H9 (cell line): Measurements from ENCODE around the gene C11orf21. TPM values are rescaled to one million over a fixed set of nuclear protein-coding genes. Genes with fewer than 3 reads are reported as not detected.

ENCODE experiments used
- DNase-seq: peaks from one replicate; pipeline ENCODE4 v3.0.0-alpha.2; 2017
- H2AFZ ChIP-seq: one replicate; pipeline ENCODE4 v1.6.1; 2013; ENCODE audit warnings: mild to moderate bottlenecking, low read length, control low read depth, moderate library complexity
- H2AK5ac ChIP-seq: 2 replicates; pipeline ENCODE4 v1.6.1; 2013; ENCODE audit warnings: low read length, control low read depth, mixed read lengths; ENCODE audit not compliant: insufficient read length
- H2BK120ac ChIP-seq: one replicate; pipeline ENCODE4 v1.6.1; 2013; ENCODE audit warnings: low read depth, mild to moderate bottlenecking, low read length, control low read depth, inconsistent platforms; ENCODE audit not compliant: poor library complexity, severe bottlenecking
- H2BK12ac ChIP-seq: 2 replicates; pipeline ENCODE4 v1.6.1; 2013; ENCODE audit warnings: low read length, control low read depth, mixed read lengths, low read depth; ENCODE audit not compliant: insufficient read length
- H2BK15ac ChIP-seq: 2 replicates; pipeline ENCODE4 v1.6.1; 2013; ENCODE audit warnings: low read depth, low read length, control low read depth
- H2BK20ac ChIP-seq: one replicate; pipeline ENCODE4 v1.6.1; 2013; ENCODE audit warnings: low read depth, mild to moderate bottlenecking, low read length, control low read depth, inconsistent platforms; ENCODE audit not compliant: poor library complexity, severe bottlenecking
- H2BK5ac ChIP-seq: 2 replicates; pipeline ENCODE4 v1.6.1; 2013; ENCODE audit warnings: low read length, control low read depth, mixed read lengths; ENCODE audit not compliant: insufficient read length
- H3K14ac ChIP-seq: 2 replicates; pipeline ENCODE4 v1.6.1; 2013; ENCODE audit warnings: low read length, control low read depth; ENCODE audit not compliant: insufficient read depth
- H3K18ac ChIP-seq: 2 replicates; pipeline ENCODE4 v1.6.1; 2013; ENCODE audit warnings: low read depth, mild to moderate bottlenecking, mixed read lengths, low read length, control low read depth; ENCODE audit not compliant: insufficient read length
- H3K23ac ChIP-seq: 2 replicates; pipeline ENCODE4 v1.6.1; 2013; ENCODE audit warnings: low read length, control low read depth, mixed read lengths, low read depth; ENCODE audit not compliant: insufficient read length
- H3K23me2 ChIP-seq: 2 replicates; pipeline ENCODE4 v1.6.1; 2013; ENCODE audit warnings: low read depth, mild to moderate bottlenecking, mixed read lengths, low read length, control low read depth; ENCODE audit not compliant: insufficient read length, poor library complexity, severe bottlenecking
- H3K27ac ChIP-seq: 2 replicates; pipeline ENCODE4 v1.5.1; 2013; ENCODE audit warnings: low read length, control low read depth, mixed read lengths, low read depth; ENCODE audit not compliant: insufficient read length
- H3K27me3 ChIP-seq: 2 replicates; pipeline ENCODE4 v1.6.1; 2013; ENCODE audit warnings: low read length, control low read depth, inconsistent platforms; ENCODE audit not compliant: insufficient read depth
- H3K4ac ChIP-seq: 2 replicates; pipeline ENCODE4 v1.6.1; 2013; ENCODE audit warnings: low read depth, mild to moderate bottlenecking, control low read depth, inconsistent platforms, low read length, moderate library complexity
- H3K4me1 ChIP-seq: 2 replicates; pipeline ENCODE4 v1.6.1; 2013; ENCODE audit warnings: low read length, control low read depth, inconsistent platforms; ENCODE audit not compliant: insufficient read depth
- H3K4me2 ChIP-seq: 2 replicates; pipeline ENCODE4 v1.6.1; 2013; ENCODE audit warnings: low read length, control low read depth, mixed read lengths; ENCODE audit not compliant: insufficient read length, insufficient read depth
- H3K56ac ChIP-seq: 2 replicates; pipeline ENCODE4 v1.6.1; 2013; ENCODE audit warnings: low read depth, mild to moderate bottlenecking, mixed read lengths, low read length, control low read depth; ENCODE audit not compliant: insufficient read length
- H3K79me1 ChIP-seq: 2 replicates; pipeline ENCODE4 v1.6.1; 2013; ENCODE audit warnings: low read depth, mild to moderate bottlenecking, moderate library complexity, low read length, control low read depth, inconsistent platforms; ENCODE audit not compliant: insufficient read depth, poor library complexity, severe bottlenecking
- H3K79me2 ChIP-seq: 2 replicates; pipeline ENCODE4 v1.6.1; 2013; ENCODE audit warnings: low read length, control low read depth, inconsistent platforms; ENCODE audit not compliant: insufficient read depth
- H3K9ac ChIP-seq: 2 replicates; pipeline ENCODE4 v1.6.1; 2013; ENCODE audit warnings: low read length, control low read depth, mixed read lengths; ENCODE audit not compliant: insufficient read length; ENCODE audit errors: extremely low read depth
- H3K9me3 ChIP-seq: one replicate; pipeline ENCODE4 v1.6.1; 2013; ENCODE audit warnings: low read depth, low read length, inconsistent platforms; ENCODE audit not compliant: control insufficient read depth
- H3T11ph ChIP-seq: one replicate; pipeline ENCODE4 v1.6.1; 2013; ENCODE audit warnings: mild to moderate bottlenecking, low read length, control low read depth, inconsistent platforms
- H4K20me1 ChIP-seq: one replicate; pipeline ENCODE4 v1.6.1; 2013; ENCODE audit not compliant: control insufficient read depth, insufficient read length, insufficient read depth
- H4K5ac ChIP-seq: 2 replicates; pipeline ENCODE4 v1.6.1; 2013; ENCODE audit warnings: low read depth, mild to moderate bottlenecking, mixed read lengths, low read length, control low read depth; ENCODE audit not compliant: insufficient read length
- H4K8ac ChIP-seq: replicated peaks from 2 replicates; pipeline ENCODE4 v1.6.1; 2013; ENCODE audit warnings: low read length, control low read depth, mixed read lengths, low read depth; ENCODE audit not compliant: insufficient read length
- H4K91ac ChIP-seq: 2 replicates; pipeline ENCODE4 v1.6.1; 2013; ENCODE audit warnings: low read depth, mild to moderate bottlenecking, moderate library complexity, mixed read lengths, low read length, control low read depth; ENCODE audit not compliant: insufficient read length
- H3K27ac Mint-ChIP-seq, 3 experiments: 2 replicates in 2 of 3; 3 replicates in 1 of 3; pipeline ENCODE4 v1.8.0; 2020 to 2021; ENCODE audit warnings: mixed read lengths in 3 of 3, mild to moderate bottlenecking in 1 of 3, moderate library complexity in 1 of 3
- H3K27me3 Mint-ChIP-seq: 2 replicates; pipeline ENCODE4 v1.8.0; 2021; ENCODE audit warnings: low read depth, mild to moderate bottlenecking, moderate library complexity, mixed read lengths
- H3K36me3 Mint-ChIP-seq, 3 experiments: 2 replicates in 2 of 3; 3 replicates in 1 of 3; pipeline ENCODE4 v1.8.0; 2020 to 2021; ENCODE audit warnings: low read depth in 3 of 3, mixed read lengths in 3 of 3; ENCODE audit not compliant: insufficient read depth in 1 of 3
- H3K4me1 Mint-ChIP-seq, 2 experiments: 2 replicates each; pipeline ENCODE4 v1.8.0; 2020; ENCODE audit warnings: mixed read lengths in 2 of 2
- H3K4me3 Mint-ChIP-seq, 2 experiments: 2 replicates in 1 of 2; 3 replicates in 1 of 2; pipeline ENCODE4 v1.8.0; 2020 to 2021; ENCODE audit warnings: mild to moderate bottlenecking in 2 of 2, mixed read lengths in 2 of 2, moderate library complexity in 1 of 2
- H3K9me3 Mint-ChIP-seq, 2 experiments: 2 replicates in 1 of 2; 3 replicates in 1 of 2; pipeline ENCODE4 v1.8.0; 2020; ENCODE audit warnings: mild to moderate bottlenecking in 2 of 2, mixed read lengths in 2 of 2, moderate library complexity in 1 of 2
- CTCF ChIP-seq: fragments of 200-600 bp; sonication (generic); conservative IDR thresholded peaks from 3 replicates; pipeline ENCODE4 v1.8.0; 2021; ENCODE audit warnings: antibody characterized with exemption, mild to moderate bottlenecking
- WGBS: extraction: QIAGEN DNeasy Blood & Tissue Kit; methylation state at CpG from one replicate; pipeline ENCODE4 v1.1.7; 2013; ENCODE audit warnings: missing lambda C conversion rate, low lambda C conversion rate, mixed read lengths; ENCODE audit not compliant: insufficient read length; ENCODE audit errors: extremely low coverage; 5-methylcytosine and 5-hydroxymethylcytosine counted together
- total RNA-seq: library from RNA; stranded (reverse); gene quantifications from 2 replicates; pipeline ENCODE4 v1.2.1, GENCODE V29; 2021

Gene C11orf21
- total RNA-seq, 1 experiment from 2014 or later, result not detected

- TF ChIP-seq CTCF, result no peak
- no peak overlapping the region for H3K18ac ChIP-seq
- no peaks in the 10 kb centered on the region for H3K79me1 ChIP-seq
- peaks cover 40 to 47% of the 10 kb centered on the region in 2 experiments for H3K9me3 Mint-ChIP-seq
- no peak overlapping the region for H3K4me3 Mint-ChIP-seq
- H3K23me2 ChIP-seq, result no peaks in the 10 kb centered on the region
- no peak overlapping the region for H3K14ac ChIP-seq
- H4K5ac ChIP-seq, result no peak overlapping the region
- H3K27ac Mint-ChIP-seq, result no peak overlapping the region; a peak in 1 of 7 replicates
- no peak overlapping the region for H3K9ac ChIP-seq
- no peak overlapping the region for H4K8ac ChIP-seq
- no peaks in the 10 kb centered on the region for H3K4me1 Mint-ChIP-seq
- H3K4me1 ChIP-seq, result no peaks in the 10 kb centered on the region
- no peak overlapping the region for H3K27ac ChIP-seq
- no peak overlapping the region for H3T11ph ChIP-seq
- H3K79me2 ChIP-seq, result no peaks in the 10 kb centered on the region
- no peak overlapping the region for H2AK5ac ChIP-seq
- H3K27me3 ChIP-seq, result no peaks in the 10 kb centered on the region; the same call in 1 of the 2 replicates
- H4K20me1 ChIP-seq, result no peaks in the 10 kb centered on the region
- H2BK15ac ChIP-seq, result no peak overlapping the region
- peaks cover 60% of the 10 kb centered on the region for H3K27me3 Mint-ChIP-seq
- no peak overlapping the region for H2BK120ac ChIP-seq
- H3K56ac ChIP-seq, result no peak overlapping the region
- no peak for DNase-seq
- H2BK20ac ChIP-seq, result no peak overlapping the region
- H3K4ac ChIP-seq, result no peak overlapping the region
- H2AFZ ChIP-seq, result no peak overlapping the region
- WGBS, result no CpG with 5 or more reads among the region's 4 CpGs
- no peak overlapping the region for H2BK5ac ChIP-seq
- peaks cover 0 to 8% (median 7%) of the 10 kb centered on the region in 3 experiments; a peak in 4 of 7 replicates for H3K36me3 Mint-ChIP-seq
- no peak overlapping the region for H4K91ac ChIP-seq
- H3K4me2 ChIP-seq, result no peak overlapping the region
- no peak overlapping the region for H3K23ac ChIP-seq
- no peak overlapping the region for H2BK12ac ChIP-seq
- H3K9me3 ChIP-seq, result peaks cover 13% of the 10 kb centered on the region
Measured at GRCh38 chr11:2346014-2346413, 44.3 kb upstream of the C11orf21 start.
